ENCODE measurements around the gene SELENOW.
A peak's percentile ranks its signal among the peaks of the same experiment; 100 is the strongest.

Gene SELENOW

DNA sequence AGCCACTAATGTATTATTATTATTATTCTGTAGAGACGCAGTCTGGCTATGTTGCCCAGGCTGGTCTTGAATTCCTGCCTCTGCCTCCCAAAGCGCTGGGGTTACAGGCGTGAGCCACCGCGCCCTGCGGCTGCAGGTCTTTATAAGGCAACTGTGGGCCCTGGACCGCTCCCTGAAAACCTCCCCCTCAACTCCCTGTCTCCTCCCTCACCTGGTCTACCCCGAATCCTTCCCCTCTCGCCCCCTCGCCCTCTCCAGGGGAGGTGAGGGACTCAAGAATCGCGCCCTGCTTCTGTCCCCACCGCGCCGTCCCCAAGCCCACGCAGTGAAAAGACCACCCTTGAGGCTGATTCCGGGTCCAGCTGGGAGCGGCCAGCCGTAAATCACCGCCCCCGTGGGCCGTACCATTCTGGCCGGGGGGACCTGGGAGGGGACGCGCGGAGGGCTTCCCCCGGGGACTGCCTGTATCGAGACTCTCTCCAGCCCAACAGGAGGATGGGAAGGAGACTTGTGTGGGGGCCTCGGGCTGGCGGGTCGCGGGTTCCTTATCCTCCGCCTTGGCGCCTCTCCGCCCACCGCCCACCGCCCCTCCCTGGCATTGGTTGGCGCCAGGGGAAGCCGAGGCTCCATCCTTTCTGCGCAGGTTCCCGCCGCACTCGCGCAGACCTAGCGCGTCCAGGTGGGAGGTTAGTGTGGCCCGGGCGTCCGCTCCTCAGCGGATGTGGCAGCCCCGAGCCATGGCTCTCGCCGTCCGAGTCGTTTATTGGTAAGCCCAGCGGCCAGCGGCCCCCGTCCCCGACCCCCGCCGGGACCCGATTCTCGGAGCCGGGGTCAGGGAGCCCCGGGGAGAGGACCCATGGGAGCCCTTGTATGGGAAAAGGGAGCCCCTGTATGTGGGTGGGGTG lies at the start of gene SELENOW:
Gene SELENOW (plus strand): TSS at position 655 of the 905 bp plus-strand sequence. CDS start 83 bp downstream, at position 738.
- TF ChIP-seq CTCF (IDR thresholded peaks at IDR 0.05; ENCODE audit: low read depth, low read length, missing control alignments) = no peak
- Histone ChIP-seq H3K36me3 (replicated peaks) (peaks cover 18% of the 10 kb centered on the region), H3K27ac (peak within 1 kb of the TSS; percentile 97), H3K4me3 (ENCODE audit: low read depth, low read length) (peak within 1 kb of the TSS; percentile 88), H3K27me3 (replicated peaks) (no peaks in the 10 kb centered on the region)
- in situ Hi-C loops (cut with HindIII; ENCODE audit: low pct_ligation_motif_present, low sequenced_read_pairs) = no loop called here
- peak; percentile 37 for DNase-seq

DNA sequence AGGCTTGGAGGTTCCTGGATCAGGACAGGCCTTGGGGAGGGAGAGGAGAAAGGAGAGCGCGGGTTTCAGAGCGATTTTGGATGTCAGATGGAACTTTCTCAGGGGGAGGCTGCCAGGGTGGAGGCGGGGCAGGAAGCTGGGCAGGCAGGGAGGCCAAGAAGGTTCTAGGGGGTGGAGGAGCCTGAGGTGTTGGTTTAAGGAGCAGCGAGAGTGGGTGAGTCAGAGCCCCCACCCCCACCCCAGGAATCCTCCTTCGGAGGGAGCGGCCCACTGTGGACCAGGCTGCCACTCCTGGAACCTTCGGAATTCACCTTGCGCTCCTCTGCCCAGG lies 49.1 kb upstream of the SELENOW start:
- no peak for TF ChIP-seq CTCF (IDR thresholded peaks at IDR 0.05; ENCODE audit: low read depth, low read length, missing control alignments)
- no peak for DNase-seq
- peak overlapping the region; percentile 22 for H3K27ac ChIP-seq
- H3K4me3 ChIP-seq (ENCODE audit: low read depth, low read length) = no peak overlapping the region
- no peaks in the 10 kb centered on the region for H3K27me3 ChIP-seq (replicated peaks)
- in situ Hi-C loops (cut with HindIII; ENCODE audit: low pct_ligation_motif_present, low sequenced_read_pairs) = no loop called here
- H3K36me3 ChIP-seq (replicated peaks) = peaks cover 62% of the 10 kb centered on the region

DNA sequence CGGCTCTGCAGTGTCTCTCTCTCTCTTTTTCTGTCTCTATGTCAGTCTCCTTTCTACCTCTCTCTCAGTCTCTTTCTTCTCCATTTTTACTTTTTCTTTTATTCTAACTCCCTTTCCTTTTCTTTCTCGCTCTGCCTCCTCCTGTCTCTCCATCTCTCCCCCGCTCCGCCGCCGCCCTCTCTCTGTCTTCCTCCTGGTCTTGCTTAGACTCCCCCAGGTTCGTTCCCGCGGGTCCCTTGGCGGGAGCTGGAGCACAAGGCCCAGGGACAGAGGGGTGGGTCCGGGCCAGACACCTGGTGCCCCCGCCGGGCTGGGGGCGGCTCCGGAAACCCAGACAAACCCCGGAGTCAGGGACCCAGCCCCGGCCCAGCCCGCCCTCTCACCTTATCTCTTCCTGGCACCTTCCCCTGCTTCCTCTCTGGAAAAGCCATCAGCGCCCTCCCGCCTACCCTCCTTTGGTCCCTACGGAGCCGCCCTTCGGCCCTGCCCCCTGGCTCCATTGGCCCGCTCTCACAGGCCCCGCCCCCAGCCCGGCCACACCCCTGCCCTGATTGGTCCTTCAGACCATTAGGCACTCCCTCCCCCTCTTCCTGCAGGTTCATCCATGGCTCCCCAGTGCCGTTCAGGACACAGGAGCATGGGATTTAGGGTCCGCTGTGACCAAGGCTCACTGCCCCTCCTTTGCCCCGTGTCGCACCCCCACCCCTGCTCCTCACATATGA lies 48.5 kb upstream of the SELENOW start:
- no peak for DNase-seq
- in situ Hi-C loops (cut with HindIII; ENCODE audit: low pct_ligation_motif_present, low sequenced_read_pairs) = no loop called here
- Histone ChIP-seq H3K36me3 (replicated peaks) (peaks cover 61% of the 10 kb centered on the region), H3K27me3 (replicated peaks) (no peaks in the 10 kb centered on the region), H3K4me3 (ENCODE audit: low read depth, low read length) (no peak overlapping the region), H3K27ac (peak overlapping the region; percentile 22)
- no peak for TF ChIP-seq CTCF (IDR thresholded peaks at IDR 0.05; ENCODE audit: low read depth, low read length, missing control alignments)

GRCh38 chr19:47730521-47730889 lies 48.0 kb upstream of the SELENOW start:
- no peak for TF ChIP-seq CTCF (IDR thresholded peaks at IDR 0.05; ENCODE audit: low read depth, low read length, missing control alignments)
- Histone ChIP-seq H3K27me3 (replicated peaks) (no peaks in the 10 kb centered on the region), H3K4me3 (ENCODE audit: low read depth, low read length) (no peak overlapping the region), H3K36me3 (replicated peaks) (peaks cover 64% of the 10 kb centered on the region), H3K27ac (no peak overlapping the region)
- no peak for DNase-seq
- in situ Hi-C loops (cut with HindIII; ENCODE audit: low pct_ligation_motif_present, low sequenced_read_pairs) = no loop called here

GRCh38 chr19:47730910-47731309 lies 47.6 kb upstream of the SELENOW start:
- H3K27me3 ChIP-seq (replicated peaks) = no peaks in the 10 kb centered on the region
- H3K27ac ChIP-seq = no peak overlapping the region
- peaks cover 60% of the 10 kb centered on the region for H3K36me3 ChIP-seq (replicated peaks)
- DNase-seq = no peak
- TF ChIP-seq CTCF (IDR thresholded peaks at IDR 0.05; ENCODE audit: low read depth, low read length, missing control alignments) = no peak
- H3K4me3 ChIP-seq (ENCODE audit: low read depth, low read length) = no peak overlapping the region
- in situ Hi-C loops (cut with HindIII; ENCODE audit: low pct_ligation_motif_present, low sequenced_read_pairs) = no loop called here

All from brain microvascular endothelial cell (primary cell).